Activated CD4-positive, alpha-beta T cell treated with anti-CD3 and anti-CD28 coated beads for 36 hours (primary cell): Measurements from ENCODE around the gene TMEM14C. TPM values are rescaled to one million over a fixed set of nuclear protein-coding genes. Genes with fewer than 3 reads are reported as not detected.
"Not testable (repeated sequence)": the region's sequence is repeated elsewhere in the genome, so short reads cannot be mapped to it uniquely, and the experiment has no call there.

ENCODE experiments used
- ATAC-seq: fragments of 200-7000 bp; cut with Tn5 transposase; one replicate; pipeline ENCODE4 v1.10.0; 2021; ENCODE audit warnings: mild to moderate bottlenecking, moderate library complexity
- CTCF ChIA-PET: fragments of 350-600 bp; sonication (Branson Sonifier 250); formaldehyde crosslinking; loops from one replicate; lab custom pipeline; 2021; ENCODE audit warnings: antibody characterized with exemption; lab: Charles Lee
- POLR2A ChIA-PET: fragments of 350-600 bp; sonication (Branson Sonifier 250); formaldehyde crosslinking; loops from one replicate; lab custom pipeline; 2021; ENCODE audit warnings: antibody characterized with exemption, inconsistent platforms; lab: Charles Lee
- DNase-seq: peaks from one replicate; pipeline ENCODE4 v3.0.0-alpha.2; 2020
- H3K27ac Mint-ChIP-seq: one replicate; pipeline ENCODE4 v1.8.0; 2021; ENCODE audit warnings: mixed read lengths
- H3K27me3 Mint-ChIP-seq: one replicate; pipeline ENCODE4 v1.8.0; 2021; ENCODE audit warnings: mixed read lengths
- H3K36me3 Mint-ChIP-seq: one replicate; pipeline ENCODE4 v1.8.0; 2021; ENCODE audit warnings: low read depth, mixed read lengths
- H3K4me1 Mint-ChIP-seq: one replicate; pipeline ENCODE4 v1.8.0; 2021; ENCODE audit warnings: mixed read lengths
- H3K4me3 Mint-ChIP-seq: one replicate; pipeline ENCODE4 v1.8.0; 2021; ENCODE audit warnings: mild to moderate bottlenecking, moderate library complexity, mixed read lengths
- H3K9me3 Mint-ChIP-seq: one replicate; pipeline ENCODE4 v1.8.0; 2021; ENCODE audit warnings: low read depth, mixed read lengths
- intact Hi-C, 2 experiments: fragments of 100-400 bp; cut with DNase I in 1 of 2; cut with micrococcal nuclease in 1 of 2; formaldehyde crosslinking; loops; one replicate each; pipeline versions ENCODE4 v1.14.2 to v1.15.1; 2022 to 2024; cut with DNase I, micrococcal nuclease
- total RNA-seq, 2 experiments: library from RNA; stranded (reverse); gene quantifications; one replicate each; pipeline ENCODE4 v1.2.3, GENCODE V29; 2021

Gene TMEM14C
- total RNA-seq, 2 experiments from 2014 or later: 67.6 to 81.7 TPM

DNA sequence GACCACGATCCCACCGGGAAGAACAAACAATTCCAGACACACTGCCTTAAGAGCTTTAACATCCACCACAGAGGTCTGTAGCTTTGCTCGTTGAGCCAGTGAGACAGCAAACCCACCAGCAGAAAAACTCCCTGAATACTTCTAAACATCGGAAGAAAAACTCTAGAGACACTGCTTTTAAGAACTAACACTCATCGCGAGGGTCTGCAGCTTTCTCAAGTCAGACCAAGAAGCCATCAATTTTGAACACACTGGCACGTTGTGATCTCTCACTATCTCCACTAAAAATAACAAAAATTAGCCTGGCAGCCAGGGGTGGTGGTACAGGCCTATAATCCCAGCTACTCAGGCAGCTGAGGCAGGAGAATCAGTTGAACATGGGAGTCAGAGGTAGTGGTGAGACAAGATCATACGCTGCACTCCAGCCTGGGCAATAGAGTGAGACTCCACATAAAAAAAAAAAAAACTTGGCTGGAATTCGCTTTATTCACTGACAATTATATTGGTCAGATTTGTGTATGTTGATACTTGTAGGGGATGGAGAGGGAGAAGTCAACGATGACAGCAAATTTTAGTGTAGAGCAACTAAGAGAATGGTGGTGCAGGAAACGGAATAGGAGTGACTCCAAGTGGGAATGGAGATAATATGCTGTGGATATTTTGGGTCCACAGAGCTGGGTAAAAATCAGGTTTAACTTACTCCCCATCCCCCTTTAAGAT lies 860 bp upstream of the TMEM14C start:
- Mint-ChIP-seq H3K4me3 (peak overlapping the region; percentile 92), H3K27me3 (no peaks in the 10 kb centered on the region), H3K9me3 (peaks cover 6% of the 10 kb centered on the region), H3K4me1 (peaks cover 49% of the 10 kb centered on the region), H3K36me3 (peaks cover 19% of the 10 kb centered on the region), H3K27ac (peak overlapping the region; percentile 93)
- ChIA-PET CTCF (interaction anchor here (1.2 to 1.6 kb wide), 4 partner anchors 21 to 244 kb away, joined by 3 to 5 read pairs (median 4); no protein-coding TSS in a partner anchor), POLR2A (interaction anchor here (0.7 to 4.2 kb wide), 6 partner anchors 18 to 209 kb away, joined by 3 to 29 read pairs (median 4); partner anchors contain the start of genes C6orf52, MAK, PAK1IP1 and TMEM14B)
- intact Hi-C loops: loop anchor here in 1 of 2 experiments (1.0 to 2.0 kb wide), 4 partner anchors 79 to 371 kb away; partner anchors contain the start of genes MAK and SMIM13
- no peak for ATAC-seq
- no peak for DNase-seq

DNA sequence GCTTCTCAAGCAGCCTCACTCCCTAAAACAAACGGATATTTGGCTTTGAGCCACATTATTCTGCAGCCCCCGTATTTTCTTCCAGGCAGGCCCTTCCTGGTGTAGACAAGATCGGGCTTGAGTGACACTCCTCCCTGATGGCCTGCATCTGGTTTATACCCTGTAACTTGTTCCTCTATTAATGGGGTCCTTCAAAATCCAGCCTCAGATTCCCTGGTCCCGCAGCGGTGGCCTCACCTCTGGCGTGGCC lies 375 bp upstream of the TMEM14C start:
- Mint-ChIP-seq H3K27me3 (no peaks in the 10 kb centered on the region), H3K4me3 (peak overlapping the region; percentile 92), H3K9me3 (peaks cover 6% of the 10 kb centered on the region), H3K36me3 (peaks cover 21% of the 10 kb centered on the region), H3K4me1 (peaks cover 49% of the 10 kb centered on the region), H3K27ac (peak overlapping the region; percentile 93)
- no peak for DNase-seq
- ChIA-PET POLR2A (interaction anchor here (1.0 to 4.2 kb wide), 3 partner anchors 25 to 116 kb away, joined by 4 to 29 read pairs (median 19); partner anchors contain the start of genes C6orf52, MAK, PAK1IP1 and TMEM14B), CTCF (interaction anchor here (1.2 kb wide), 1 partner anchor 26 kb away, joined by 3 read pairs; no protein-coding TSS in a partner anchor)
- intact Hi-C loops: loop anchor here in 1 of 2 experiments (1.0 to 2.0 kb wide), 3 partner anchors 78 to 371 kb away; partner anchors contain the start of gene SMIM13
- ATAC-seq: no peak

- DNase-seq (peak; percentile 18), ATAC-seq (no peak)
- CTCF ChIA-PET: interaction anchor here (0.7 to 1.2 kb wide), 3 partner anchors 15 to 212 kb away, joined by 3 to 9 read pairs (median 3); no protein-coding TSS in a partner anchor
- Mint-ChIP-seq H3K4me1 (peaks cover 48% of the 10 kb centered on the region), H3K4me3 (peak overlapping the region; percentile 92), H3K27ac (peak overlapping the region; percentile 93), H3K27me3 (no peaks in the 10 kb centered on the region), H3K36me3 (peaks cover 27% of the 10 kb centered on the region), H3K9me3 (peaks cover 4% of the 10 kb centered on the region)
- intact Hi-C loops: loop anchor here (1.0 to 2.0 kb wide), 3 partner anchors 24 to 77 kb away; partner anchors contain the start of genes C6orf52 (in 2 of the 2), PAK1IP1 (in 2 of the 2) and TMEM14B (in 2 of the 2)
- POLR2A ChIA-PET: no interaction called here
These were observed 654 bp downstream of the TMEM14C start for GRCh38 chr6:10723567-10723881.

DNA sequence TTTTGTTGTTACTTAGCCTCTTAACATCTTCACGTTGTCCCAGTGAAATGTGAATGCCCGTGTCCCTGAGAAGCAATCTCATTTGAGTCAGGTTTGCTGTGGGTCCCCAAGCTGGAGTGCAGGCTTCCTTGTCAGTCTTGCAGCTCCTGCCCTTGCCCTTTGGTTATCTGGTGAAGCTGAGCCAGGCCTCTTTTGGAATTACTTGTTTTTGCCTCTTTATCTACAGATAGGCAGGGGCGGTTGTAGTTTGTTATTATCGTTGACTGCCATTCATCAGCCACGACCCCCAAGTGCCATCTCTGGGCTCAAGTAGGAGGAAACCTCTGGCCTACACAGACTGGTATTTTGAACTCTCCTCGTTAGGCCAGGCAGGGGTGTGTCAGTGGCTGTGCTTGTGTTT lies 2.2 kb downstream of the TMEM14C start:
- Mint-ChIP-seq H3K4me3 (no peak overlapping the region), H3K27ac (peak overlapping the region; percentile 14), H3K36me3 (peaks cover 27% of the 10 kb centered on the region), H3K9me3 (no peaks in the 10 kb centered on the region), H3K27me3 (no peaks in the 10 kb centered on the region), H3K4me1 (peaks cover 37% of the 10 kb centered on the region)
- DNase-seq (no peak), ATAC-seq (no peak)
- POLR2A ChIA-PET: interaction anchor here (0.6 kb wide), 1 partner anchor 113 kb away, joined by 3 read pairs; the partner anchor contains the start of gene MAK
- intact Hi-C loops: no loop called here
- CTCF ChIA-PET: interaction anchor here (1.0 to 1.2 kb wide), 2 partner anchors 21 to 35 kb away, joined by 4 to 9 read pairs; no protein-coding TSS in a partner anchor

DNA sequence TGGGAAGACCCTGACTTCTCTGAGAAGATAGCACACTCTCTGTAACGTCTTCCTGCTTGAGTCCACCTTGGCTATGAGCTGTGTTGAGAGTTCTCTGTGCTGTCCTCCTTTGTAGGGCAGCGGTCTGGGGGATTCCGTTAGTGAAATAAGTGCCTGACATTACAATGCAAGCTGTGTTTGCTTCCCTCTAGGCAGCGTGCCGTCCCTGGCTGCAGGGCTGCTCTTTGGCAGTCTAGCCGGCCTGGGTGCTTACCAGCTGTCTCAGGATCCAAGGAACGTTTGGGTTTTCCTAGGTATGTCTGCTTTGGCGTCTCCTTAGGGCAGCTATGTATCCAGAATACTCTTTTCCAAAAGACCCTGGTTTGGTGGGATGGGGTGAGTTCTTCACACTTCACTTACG lies 2.8 kb downstream of the TMEM14C start:
- Mint-ChIP-seq H3K9me3 (no peaks in the 10 kb centered on the region), H3K27ac (peak overlapping the region; percentile 71), H3K4me3 (no peak overlapping the region), H3K27me3 (no peaks in the 10 kb centered on the region), H3K36me3 (peaks cover 32% of the 10 kb centered on the region), H3K4me1 (peaks cover 37% of the 10 kb centered on the region)
- DNase-seq: no peak
- ATAC-seq: no peak
- intact Hi-C loops: no loop called here
- ChIA-PET POLR2A (no interaction called here), CTCF (interaction anchor here (0.9 kb wide), 1 partner anchor 76 kb away, joined by 4 read pairs; no protein-coding TSS in a partner anchor)

GRCh38 chr6:10730254-10730653 lies 7.4 kb downstream of the TMEM14C start:
- Mint-ChIP-seq H3K9me3 (no peaks in the 10 kb centered on the region), H3K27ac (no peak overlapping the region), H3K4me3 (no peak overlapping the region), H3K36me3 (peaks cover 44% of the 10 kb centered on the region), H3K4me1 (peaks cover 7% of the 10 kb centered on the region), H3K27me3 (no peaks in the 10 kb centered on the region)
- ChIA-PET CTCF (interaction anchor here (0.9 kb wide), 1 partner anchor 29 kb away, joined by 3 read pairs; no protein-coding TSS in a partner anchor), POLR2A (no interaction called here)
- intact Hi-C loops: no loop called here
- ATAC-seq (no peak), DNase-seq (no peak)

DNA sequence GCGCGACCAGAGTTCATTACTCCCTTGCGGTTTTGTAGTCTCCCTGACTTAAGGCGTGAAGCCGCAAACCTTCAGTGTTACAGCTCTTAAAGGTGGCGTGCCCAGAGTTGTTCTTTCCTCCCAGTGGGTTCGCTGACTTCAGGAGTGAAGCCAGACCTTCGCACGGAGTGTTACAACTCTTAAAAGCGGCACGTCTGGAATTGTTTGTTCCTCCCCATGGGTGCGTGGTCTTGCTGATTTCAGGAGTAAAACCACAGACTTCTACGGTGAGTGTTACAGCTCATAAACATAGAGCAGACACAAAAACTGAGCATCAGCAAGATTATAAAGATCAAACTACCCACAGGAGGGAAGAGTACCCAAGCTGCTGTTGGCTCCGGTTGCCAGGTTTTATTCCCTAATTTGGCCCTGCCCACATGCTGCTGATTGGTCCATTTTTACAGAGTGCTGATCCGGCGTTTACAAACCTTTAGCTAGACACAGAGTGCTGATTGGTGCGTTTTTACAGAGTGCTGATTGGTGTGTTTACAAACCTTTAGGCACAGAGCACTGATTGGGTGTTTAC lies 10.4 kb downstream of the TMEM14C start:
- ChIA-PET POLR2A (no interaction called here), CTCF (interaction anchor here (0.9 kb wide), 1 partner anchor 26 kb away, joined by 3 read pairs; no protein-coding TSS in a partner anchor)
- H3K9me3 Mint-ChIP-seq: no peaks in the 10 kb centered on the region
- H3K27me3 Mint-ChIP-seq: no peaks in the 10 kb centered on the region
- no peak for ATAC-seq
- no peak overlapping the region for H3K27ac Mint-ChIP-seq
- no peak for DNase-seq
- no peak overlapping the region for H3K4me3 Mint-ChIP-seq
- H3K36me3 Mint-ChIP-seq: peaks cover 24% of the 10 kb centered on the region
- intact Hi-C loops: no loop called here
- H3K4me1 Mint-ChIP-seq: no peaks in the 10 kb centered on the region

- CTCF ChIA-PET: interaction anchor here (0.9 kb wide), 1 partner anchor 26 kb away, joined by 3 read pairs; no protein-coding TSS in a partner anchor
- Mint-ChIP-seq H3K27me3 (no peaks in the 10 kb centered on the region), H3K36me3 (peaks cover 19% of the 10 kb centered on the region), H3K4me3 (no peak overlapping the region), H3K27ac (no peak overlapping the region), H3K4me1 (no peaks in the 10 kb centered on the region), H3K9me3 (no peaks in the 10 kb centered on the region)
- intact Hi-C loops: no loop called here
- POLR2A ChIA-PET: no interaction called here
- DNase-seq (no peak), ATAC-seq (no peak)
These were observed 11.0 kb downstream of the TMEM14C start for GRCh38 chr6:10733863-10734262.

DNA sequence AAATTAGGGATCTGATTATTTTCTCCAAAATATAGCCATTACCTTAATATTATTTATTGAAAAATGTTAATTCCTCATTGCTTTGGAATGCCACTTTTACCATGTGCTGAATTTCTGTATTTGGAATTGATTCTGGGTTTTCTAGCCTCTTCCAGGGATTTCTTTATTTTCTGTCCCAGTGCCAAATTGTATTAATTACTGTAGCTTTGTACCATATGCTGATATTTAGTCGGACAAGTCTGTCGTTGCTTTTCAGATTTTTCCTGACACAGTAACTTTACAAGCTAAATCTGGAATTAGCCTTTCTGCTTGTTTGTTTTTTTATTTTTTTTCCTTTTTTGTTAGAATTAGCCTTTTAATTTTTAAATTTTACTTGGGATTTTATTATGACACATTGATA lies 13.9 kb downstream of the TMEM14C start:
- ChIA-PET CTCF (interaction anchor here (0.5 to 1.1 kb wide), 3 partner anchors 9 to 64 kb away, joined by 3 to 4 read pairs (median 3); no protein-coding TSS in a partner anchor), POLR2A (no interaction called here)
- no peaks in the 10 kb centered on the region for H3K9me3 Mint-ChIP-seq
- no peak for ATAC-seq
- no peak overlapping the region for H3K27ac Mint-ChIP-seq
- no peak overlapping the region for H3K4me3 Mint-ChIP-seq
- H3K4me1 Mint-ChIP-seq: no peaks in the 10 kb centered on the region
- no peaks in the 10 kb centered on the region for H3K27me3 Mint-ChIP-seq
- intact Hi-C loops: no loop called here
- DNase-seq: no peak
- H3K36me3 Mint-ChIP-seq: peaks cover 16% of the 10 kb centered on the region

DNA sequence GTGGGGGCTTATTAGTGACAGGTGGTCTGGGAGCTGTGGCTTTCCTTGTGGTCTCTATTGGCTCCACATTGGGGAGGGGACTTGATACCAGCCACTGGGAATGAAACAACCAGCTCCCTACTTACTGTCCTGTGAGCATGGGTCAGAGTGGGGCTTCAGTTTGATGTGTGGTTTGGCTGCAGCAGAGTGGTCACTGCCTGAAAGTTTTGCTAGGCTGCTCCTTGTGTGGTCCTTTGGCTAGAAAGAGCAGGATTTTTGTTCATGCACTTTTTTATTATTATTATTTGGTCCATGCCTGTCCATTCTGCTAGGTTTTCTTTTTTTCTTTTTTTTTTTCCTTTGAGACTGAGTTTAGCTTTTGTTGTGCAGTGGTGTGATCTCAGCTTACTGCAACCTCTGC lies 17.2 kb downstream of the TMEM14C start:
- Mint-ChIP-seq H3K4me1 (no peaks in the 10 kb centered on the region), H3K27me3 (no peaks in the 10 kb centered on the region)
- CTCF ChIA-PET: no interaction called here

DNA sequence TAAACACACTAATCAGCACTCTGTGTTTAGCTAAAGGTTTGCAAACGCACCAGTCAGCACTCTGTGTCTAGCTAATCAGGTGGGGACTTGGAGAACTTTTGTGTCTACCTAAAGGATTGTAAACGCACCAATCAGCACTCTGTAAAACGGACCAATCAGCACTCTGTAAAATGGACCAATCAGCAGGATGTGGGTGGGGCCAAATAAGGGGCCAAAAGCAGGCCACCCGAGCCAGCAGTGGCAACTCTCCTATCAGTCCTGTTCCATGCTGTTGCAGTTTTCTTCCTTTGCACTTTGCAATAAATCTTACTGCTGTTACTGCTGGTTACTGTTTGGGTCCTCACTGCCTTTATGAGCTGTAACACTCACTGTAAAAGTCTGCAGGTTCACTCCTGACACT lies 18.8 kb downstream of the TMEM14C start:
- H3K4me3 Mint-ChIP-seq, H3K4me1 Mint-ChIP-seq, CTCF ChIA-PET, H3K36me3 Mint-ChIP-seq, intact Hi-C loops, H3K27me3 Mint-ChIP-seq, H3K9me3 Mint-ChIP-seq, H3K27ac Mint-ChIP-seq, ATAC-seq: not testable (repeated sequence)
- DNase-seq: peak; percentile 17
- POLR2A ChIA-PET: interaction anchor here (0.5 kb wide), 1 partner anchor 47 kb away, joined by 5 read pairs; the partner anchor contains the start of gene PAK1IP1

More for the DNA sequence above, 17.2 kb downstream of the TMEM14C start:
- H3K27ac Mint-ChIP-seq: no peak overlapping the region
- DNase-seq (no peak), ATAC-seq (no peak)
- intact Hi-C loops: no loop called here
- peaks cover 3% of the 10 kb centered on the region for H3K36me3 Mint-ChIP-seq
- H3K9me3 Mint-ChIP-seq: no peaks in the 10 kb centered on the region
- POLR2A ChIA-PET: no interaction called here
- H3K4me3 Mint-ChIP-seq: no peak overlapping the region
